Endothelial cell of umbilical vein (primary cell): Measurements from ENCODE around the gene NELL2.

Experiments
- EZH2 ChIP-seq: IDR thresholded peaks from 2 replicates; pipeline ENCODE4 v1.6.1; 2012; ENCODE audit warnings: borderline replicate concordance, low read depth, mild to moderate bottlenecking, moderate library complexity, low read length, inconsistent platforms; ENCODE audit not compliant: severe bottlenecking
- POLR2A ChIP-seq: IDR thresholded peaks from 2 replicates; pipeline ENCODE4 v1.6.1; 2012; ENCODE audit warnings: low read depth, mild to moderate bottlenecking, control low read depth, low read length
- POLR2AphosphoS5 ChIP-seq: IDR thresholded peaks from 2 replicates; pipeline ENCODE4 v1.6.1; 2012; ENCODE audit warnings: low read depth, mild to moderate bottlenecking, control low read depth, low read length, moderate library complexity; ENCODE audit not compliant: insufficient read depth
- TF ChIP-seq, protein P1 (sequence below), 2 donors: IDR thresholded peaks; 1 replicate in 1 of 2; 2 replicates in 1 of 2; pipeline ENCODE4 v1.5.1; 2011; ENCODE audit warnings: low read length in 2 of 2, mild to moderate bottlenecking in 2 of 2, moderate library complexity in 2 of 2, control low read depth in 1 of 2, inconsistent platforms in 1 of 2, low read depth in 1 of 2; ENCODE audit not compliant: insufficient read depth in 1 of 2; ENCODE audit errors: extremely low read depth in 1 of 2

DNA sequence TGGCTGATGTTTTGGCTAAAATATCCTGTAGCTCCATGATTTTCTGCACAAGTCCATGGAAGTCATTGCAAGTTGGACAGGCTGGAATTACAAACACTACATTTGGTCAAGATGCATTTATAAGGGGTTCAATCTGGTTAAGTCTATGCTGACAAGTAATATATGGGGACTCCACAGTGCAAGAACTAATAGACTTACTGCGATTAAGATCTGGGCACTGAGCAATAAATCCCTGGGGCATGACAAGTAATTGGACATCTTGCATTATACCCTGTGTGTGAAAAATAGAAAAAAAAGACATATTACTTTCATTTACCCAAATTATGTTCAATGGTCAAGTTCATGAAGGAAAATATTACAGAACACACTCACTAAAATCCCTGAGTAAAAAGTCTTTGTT is 99.1 kb downstream of the NELL2 start:
- TF ChIP-seq, protein P1, sequence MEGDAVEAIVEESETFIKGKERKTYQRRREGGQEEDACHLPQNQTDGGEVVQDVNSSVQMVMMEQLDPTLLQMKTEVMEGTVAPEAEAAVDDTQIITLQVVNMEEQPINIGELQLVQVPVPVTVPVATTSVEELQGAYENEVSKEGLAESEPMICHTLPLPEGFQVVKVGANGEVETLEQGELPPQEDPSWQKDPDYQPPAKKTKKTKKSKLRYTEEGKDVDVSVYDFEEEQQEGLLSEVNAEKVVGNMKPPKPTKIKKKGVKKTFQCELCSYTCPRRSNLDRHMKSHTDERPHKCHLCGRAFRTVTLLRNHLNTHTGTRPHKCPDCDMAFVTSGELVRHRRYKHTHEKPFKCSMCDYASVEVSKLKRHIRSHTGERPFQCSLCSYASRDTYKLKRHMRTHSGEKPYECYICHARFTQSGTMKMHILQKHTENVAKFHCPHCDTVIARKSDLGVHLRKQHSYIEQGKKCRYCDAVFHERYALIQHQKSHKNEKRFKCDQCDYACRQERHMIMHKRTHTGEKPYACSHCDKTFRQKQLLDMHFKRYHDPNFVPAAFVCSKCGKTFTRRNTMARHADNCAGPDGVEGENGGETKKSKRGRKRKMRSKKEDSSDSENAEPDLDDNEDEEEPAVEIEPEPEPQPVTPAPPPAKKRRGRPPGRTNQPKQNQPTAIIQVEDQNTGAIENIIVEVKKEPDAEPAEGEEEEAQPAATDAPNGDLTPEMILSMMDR (IDR thresholded peaks at IDR 0.05; ENCODE audit: extremely low read depth in 1 of 2, insufficient read depth in 1 of 2, low read depth in 1 of 2, low read length in 2 of 2), result no peak
- TF ChIP-seq POLR2AphosphoS5, result no peak
- TF ChIP-seq POLR2A, result no peak
- TF ChIP-seq EZH2, result no peak
